ENCODE measurements around the gene STN1.

STN1 gene

DNA sequence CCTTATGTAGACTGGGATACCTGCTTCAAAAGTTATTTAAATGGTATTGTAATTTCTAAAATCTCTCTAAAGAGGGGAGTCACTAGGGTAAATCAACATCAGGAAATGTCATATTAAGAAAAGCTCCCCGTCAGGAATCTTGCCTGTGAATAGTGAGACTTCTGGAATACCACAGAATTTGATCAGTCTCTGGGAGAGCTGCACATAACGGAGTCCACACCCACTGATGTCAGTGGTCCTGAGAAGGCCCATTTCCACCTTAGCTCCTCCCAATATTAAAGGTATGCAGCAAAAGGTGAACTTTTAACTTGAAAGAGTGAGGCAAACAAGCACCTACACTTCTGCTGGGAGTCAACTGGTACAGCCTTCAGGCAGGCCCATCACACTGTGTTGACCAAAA lies 27.3 kb downstream of the STN1 start:
- no peak for DNase-seq

DNA sequence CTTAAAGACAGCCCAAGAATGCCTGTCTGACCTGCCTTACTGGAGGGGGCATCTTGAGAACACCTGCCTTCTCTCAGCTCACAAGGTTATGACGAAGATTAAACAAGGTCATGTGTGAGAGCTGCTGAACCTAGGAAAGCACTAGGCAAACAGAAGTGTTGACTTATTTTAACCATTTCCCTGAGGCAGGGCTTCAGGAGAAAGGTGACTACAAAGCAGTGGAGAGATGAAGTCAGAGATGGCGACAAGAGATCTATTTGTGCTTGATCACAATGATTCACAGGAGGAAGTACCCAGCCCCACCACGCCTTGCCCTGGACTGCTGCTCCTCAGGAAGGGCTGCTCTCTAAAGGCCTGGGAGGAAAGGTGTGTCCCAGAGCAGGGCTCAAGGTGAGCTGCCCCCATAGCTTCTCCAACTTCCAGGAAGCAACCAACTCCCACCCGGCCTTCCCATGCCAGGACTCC lies 27.8 kb downstream of the STN1 start:
- peak; percentile 58 for DNase-seq

DNA sequence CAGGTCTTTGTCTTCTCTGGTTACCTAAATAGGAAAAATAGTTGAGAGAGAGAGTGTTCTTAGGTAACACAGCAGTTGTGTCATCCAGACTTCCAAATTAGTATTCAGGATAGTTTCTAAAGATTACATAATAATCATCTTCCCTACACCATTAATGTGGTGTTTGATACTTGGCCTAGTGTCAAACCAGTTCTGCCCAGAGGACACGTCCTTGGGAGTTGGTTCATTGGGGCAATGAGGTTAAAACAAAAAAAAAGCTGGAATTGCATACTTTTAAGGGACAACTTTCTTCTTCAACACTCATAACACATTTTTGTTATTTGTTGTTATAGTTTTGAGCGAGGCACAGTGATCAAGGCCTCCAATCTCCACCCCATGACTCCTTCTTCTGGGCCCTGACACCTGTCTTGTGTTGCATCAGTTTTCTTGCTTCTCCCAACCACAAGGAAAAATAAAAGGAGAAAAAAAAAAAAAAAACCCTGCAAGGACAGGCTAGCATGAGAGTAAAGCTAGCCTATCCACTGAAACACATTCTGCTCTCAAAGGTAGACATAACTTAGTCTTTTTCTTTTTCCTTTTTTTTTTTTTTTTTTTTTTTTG lies 28.8 kb downstream of the STN1 start:
- DNase-seq, result no peak

GRCh38 chr10:103888113-103888841 lies 29.7 kb downstream of the STN1 start:
- DNase-seq, result peak; percentile 50

DNA sequence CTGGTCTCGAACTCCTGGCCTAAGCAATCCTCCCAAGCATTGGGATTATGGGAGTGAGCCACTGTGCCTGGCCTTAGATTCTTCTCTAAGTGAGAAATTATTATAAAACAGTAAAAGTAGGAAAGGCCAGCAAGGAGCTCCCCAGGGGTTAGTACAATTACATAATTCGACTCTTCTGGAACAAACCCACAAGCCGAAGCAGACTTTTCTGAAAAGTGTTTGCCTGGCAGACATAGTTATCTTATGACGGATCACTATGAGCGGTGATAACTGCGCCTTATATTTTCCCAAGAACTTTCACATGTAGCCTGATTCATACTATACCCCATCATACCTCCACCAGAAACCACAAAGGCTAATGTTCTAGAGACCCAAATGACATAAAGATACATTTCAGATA lies 32.4 kb downstream of the STN1 start:
- no peak for DNase-seq

DNA sequence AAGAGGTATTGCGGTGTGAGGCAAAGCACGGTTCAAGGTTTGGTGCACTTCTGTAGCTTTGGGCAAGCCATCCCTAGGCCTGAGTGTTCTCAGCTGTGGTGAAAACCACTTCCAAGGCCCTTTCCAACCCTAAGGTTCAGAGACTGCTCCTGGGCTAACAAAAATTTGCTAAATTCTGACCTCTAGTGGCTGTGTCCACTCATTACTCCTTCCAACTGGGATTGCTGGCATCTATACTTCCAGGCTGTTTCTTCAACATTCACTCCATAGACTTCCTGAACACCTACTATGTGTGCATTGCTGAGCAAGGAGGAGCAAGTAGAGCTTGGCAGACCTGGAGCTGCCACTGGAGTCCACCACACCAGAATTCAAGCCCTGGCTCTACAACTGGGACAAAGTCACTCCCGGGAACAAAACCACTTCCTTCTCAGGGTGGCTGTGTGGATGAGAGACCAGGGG lies 33.3 kb downstream of the STN1 start:
- no peak for DNase-seq

DNA sequence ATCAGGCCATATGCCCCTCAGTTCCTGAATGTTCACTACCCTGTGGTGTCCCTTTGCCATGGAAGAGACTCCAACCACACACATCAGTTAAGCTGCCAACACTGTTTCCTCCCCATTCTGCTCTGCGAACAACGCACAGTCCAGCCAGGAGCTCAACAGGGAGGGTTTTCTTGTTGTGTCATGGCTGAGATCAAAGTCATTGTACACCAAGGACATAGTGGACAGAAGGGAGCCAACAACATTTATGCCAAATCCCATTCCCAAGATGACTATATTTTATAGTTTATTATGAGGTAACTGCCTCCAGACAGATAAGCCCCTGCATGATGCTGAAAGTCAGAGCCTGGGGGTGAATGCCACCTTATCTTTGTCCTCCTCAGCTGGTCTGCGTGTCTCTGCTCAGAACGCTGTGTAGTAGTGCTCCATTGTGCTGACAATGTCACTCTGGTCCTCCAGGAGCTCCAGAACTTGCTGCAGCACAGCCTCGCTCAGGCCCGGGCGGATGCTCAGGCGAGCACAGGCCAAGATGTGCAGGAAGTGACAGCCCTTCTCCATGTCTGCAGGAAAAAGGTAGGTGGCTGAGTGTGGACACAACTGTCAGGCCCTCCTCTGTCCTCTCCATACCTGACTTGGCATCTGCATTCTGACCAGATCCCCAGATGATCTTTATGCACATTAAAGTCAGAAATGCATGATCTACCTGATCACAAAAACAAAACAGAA lies 35.5 kb downstream of the STN1 start:
- DNase-seq, result no peak

DNA sequence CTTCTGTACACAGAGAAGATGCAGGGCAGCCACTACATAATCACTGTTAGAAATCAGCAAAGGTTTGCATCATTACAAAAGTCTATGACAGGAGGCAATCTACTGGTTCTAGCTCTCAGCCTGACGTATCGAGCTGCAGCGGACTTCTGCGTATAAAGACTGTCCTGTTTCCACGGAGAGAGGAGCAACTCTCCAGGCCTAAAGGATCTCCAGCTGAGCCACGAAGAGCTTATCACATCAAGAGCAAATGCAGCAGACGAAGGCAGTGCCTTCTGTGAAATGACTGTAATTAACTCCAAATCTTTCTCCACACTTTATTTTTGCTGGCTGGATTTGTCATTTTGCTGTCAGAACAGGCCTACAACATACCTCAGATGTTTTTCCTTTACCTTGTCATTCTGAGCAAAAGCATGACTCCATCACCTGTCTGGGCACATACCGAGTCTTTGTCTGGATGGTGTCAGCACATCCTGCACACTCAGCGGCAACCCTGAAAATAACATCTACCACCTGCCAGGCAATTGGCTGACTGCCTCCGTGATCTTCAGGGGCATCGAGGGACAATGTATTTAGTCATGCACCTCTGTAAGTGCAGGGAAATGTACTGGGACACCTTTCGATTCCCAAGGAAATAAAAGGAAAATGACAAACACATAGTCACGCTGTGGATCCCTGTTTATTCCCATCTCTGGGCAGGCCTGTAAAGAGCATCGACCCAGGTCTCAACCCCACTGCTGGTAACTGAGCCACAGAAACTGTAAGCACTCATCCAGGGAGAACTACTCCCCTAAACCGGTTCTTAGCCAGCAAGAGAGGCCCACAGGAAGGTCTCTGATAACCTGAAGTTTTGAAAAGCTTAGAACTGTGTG lies 36.3 kb downstream of the STN1 start:
- DNase-seq, result no peak

DNA sequence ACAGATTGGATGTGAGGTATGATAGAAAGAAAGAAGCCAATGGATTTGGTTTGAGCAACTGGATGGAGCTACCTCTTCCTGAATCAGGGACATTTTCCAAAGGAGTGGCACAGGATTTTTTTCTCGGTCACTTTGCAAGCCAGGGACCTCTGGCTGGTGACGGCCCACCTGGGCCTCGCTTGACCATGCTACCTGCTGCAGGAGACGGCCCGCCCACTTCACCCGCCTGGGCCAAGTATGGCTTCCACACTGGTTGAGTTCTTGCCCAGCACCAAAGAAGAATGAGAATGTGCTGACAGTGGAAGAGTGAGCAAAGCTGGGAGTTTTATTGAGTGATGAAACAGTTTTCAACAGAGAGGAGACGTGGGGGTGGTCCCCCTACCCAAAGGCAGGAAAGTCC lies 38.2 kb downstream of the STN1 start:
- DNase-seq, result no peak

DNA sequence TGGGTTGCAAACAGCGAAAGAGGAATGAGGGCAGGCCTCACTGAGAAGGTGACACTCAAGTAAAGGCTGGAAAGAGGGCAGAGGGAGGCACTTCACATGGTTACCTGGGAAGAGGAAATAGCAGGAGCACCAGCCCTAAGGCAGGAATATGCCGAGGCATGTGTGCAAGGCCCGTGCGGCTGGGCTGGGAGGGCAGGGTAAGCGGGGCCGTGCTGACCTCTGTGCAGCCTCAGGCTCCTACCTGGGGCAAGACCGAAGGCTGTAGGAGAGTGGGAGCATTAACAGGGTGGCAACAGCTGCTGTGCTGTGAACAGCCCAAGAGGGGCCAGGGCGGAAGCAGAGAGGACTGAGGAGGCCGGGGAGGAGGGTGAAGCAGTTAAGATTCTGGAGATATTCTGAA lies 38.6 kb downstream of the STN1 start:
- DNase-seq, result no peak

DNA sequence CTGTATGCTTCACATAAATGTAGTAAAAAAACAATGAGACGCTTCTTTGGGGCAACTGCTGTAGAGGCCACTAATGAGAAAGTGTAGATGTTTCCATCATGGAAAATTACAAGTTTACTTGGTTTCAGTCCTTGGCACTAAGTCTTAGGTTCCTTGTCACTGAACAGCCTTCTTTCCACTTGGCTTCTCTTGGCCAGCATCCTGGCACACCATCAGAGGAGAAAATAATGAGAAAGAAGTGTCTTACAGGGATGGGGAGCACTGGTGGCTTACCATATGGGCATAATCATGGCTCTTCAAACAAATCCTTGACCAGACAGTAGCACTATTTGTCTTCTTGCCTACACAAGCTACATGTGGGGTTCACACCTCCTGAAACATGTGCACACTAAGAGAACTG lies 40.1 kb downstream of the STN1 start:
- no peak for DNase-seq

- no peak for DNase-seq
Measured at GRCh38 chr10:103876155-103876554, 41.8 kb downstream of the STN1 start.

GRCh38 chr10:103874730-103875129 lies 43.3 kb downstream of the STN1 start:
- no peak for DNase-seq

GRCh38 chr10:103872137-103872931 lies 45.6 kb downstream of the STN1 start:
- DNase-seq, result no peak

DNA sequence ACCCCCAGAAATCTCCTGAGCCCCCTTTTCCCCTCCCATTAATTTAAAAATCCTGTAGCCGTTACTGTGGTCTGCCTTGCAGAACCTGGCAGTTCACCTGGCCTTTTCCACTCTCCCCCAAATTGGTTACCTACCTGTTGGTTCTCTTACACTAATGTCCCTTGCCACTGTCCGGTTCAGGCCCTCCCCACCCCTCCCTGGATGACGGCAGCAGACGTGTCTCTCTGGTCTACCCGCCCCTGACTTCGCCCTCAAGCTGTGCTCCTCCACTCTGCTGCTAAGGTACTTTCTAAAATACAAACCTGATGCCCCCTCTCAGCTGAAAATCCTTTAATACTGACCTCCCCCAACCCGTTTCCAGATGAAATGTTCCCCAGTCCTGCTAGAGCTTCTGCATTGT lies 47.0 kb downstream of the STN1 start:
- no peak for DNase-seq

DNA sequence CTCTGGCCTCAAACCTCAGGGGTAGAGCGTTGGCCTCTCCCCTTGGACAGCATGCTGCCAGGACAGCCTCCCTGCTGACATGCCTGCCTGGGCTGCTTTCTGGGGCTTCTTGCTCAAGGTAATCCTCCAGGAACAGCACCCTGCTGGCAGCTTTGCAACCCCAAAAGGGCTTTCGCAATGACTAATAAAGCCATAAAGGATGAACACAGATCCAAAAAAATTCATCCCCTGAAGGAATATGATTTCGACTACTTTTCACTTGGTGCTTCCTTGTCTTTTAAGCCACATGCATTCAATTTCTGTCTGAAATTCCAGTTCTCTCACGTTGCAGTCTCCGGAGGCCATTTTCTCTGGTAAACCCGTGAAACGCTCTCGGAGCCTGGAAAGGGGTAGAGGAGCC lies 47.5 kb downstream of the STN1 start:
- DNase-seq, result no peak

GRCh38 chr10:103869336-103869735 lies 48.6 kb downstream of the STN1 start:
- DNase-seq, result no peak

GRCh38 chr10:103868200-103868599 lies 49.8 kb downstream of the STN1 start:
- DNase-seq, result no peak

DNA sequence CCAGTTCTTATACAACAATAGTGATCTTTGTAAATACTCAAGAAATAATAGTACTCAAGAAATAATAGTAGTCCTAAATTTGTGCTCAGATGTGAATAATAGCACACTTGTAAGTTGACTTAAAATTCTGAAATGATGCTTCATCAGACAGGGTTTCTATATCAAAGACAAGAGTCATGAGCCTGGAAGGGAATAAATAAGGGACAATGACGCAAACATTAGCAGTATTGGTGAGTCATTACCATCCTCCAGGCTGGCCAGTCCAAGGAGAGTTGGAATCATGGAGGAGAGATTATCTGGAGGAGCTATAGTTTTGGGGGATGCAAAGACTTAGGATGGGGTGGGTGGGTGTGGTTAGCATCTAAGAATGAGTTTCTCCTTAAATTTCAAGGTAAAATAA lies 56.5 kb downstream of the STN1 start:
- DNase-seq, result no peak

GRCh38 chr10:103859161-103860086 lies 58.6 kb downstream of the STN1 start:
- DNase-seq, result peak; percentile 73

DNA sequence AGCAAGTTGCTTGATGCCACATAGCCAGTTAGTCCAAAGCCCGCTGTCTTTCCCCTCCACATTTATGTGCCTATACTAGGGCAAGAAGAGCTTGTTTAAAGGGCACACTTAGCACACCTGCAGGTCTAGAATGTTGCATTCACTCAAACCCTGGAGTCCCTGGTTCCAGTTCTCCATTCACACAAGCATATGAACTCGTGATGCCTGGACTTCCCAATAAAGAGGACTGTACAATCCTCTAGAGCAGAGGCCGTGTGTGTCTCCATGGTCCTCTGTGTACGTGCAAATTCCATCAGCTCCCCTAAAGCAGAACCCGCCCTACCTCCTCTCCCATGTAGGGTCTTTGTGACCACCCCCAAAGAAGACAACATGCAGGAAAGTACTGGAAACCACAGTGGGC lies 59.6 kb downstream of the STN1 start:
- no peak for DNase-seq
